HEK293 (cell line): ENCODE results near the gene TDO2.
A peak's percentile ranks its signal among the peaks of the same experiment; 100 is the strongest.
"Not testable (repeated sequence)": the region's sequence is repeated elsewhere in the genome, so short reads cannot be mapped to it uniquely, and the experiment has no call there.

Experiments used
- CTCF ChIA-PET: fragments of 350-600 bp; formaldehyde crosslinking; extraction: SDS; loops from one replicate; lab custom pipeline; 2021; ENCODE audit warnings: antibody characterized with exemption; lab: Yijun Ruan, JAX
- POLR2A ChIA-PET: fragments of 300-600 bp; formaldehyde crosslinking; extraction: SDS; loops from one replicate; lab custom pipeline; 2020; ENCODE audit warnings: antibody characterized with exemption, inconsistent platforms; lab: Yijun Ruan, JAX
- H3K27ac ChIP-seq: fragments of 200-500 bp; sonication (Bioruptor generic); 2 replicates; pipeline ENCODE4 v1.5.1; 2014; ENCODE audit warnings: low read depth, low read length, control low read depth, inconsistent platforms; ENCODE audit errors: extremely low read depth
- H3K36me3 ChIP-seq, 2 experiments: fragments of 200-500 bp in 1 of 2; sonication (Bioruptor generic) in 1 of 2; 1 replicate in 1 of 2; 2 replicates in 1 of 2; pipeline ENCODE4 v1.5.1; 2014 to 2017; ENCODE audit warnings: inconsistent platforms in 2 of 2, low read length in 2 of 2; ENCODE audit not compliant: control insufficient read depth in 2 of 2, insufficient read depth in 1 of 2
- H3K4me1 ChIP-seq: fragments of 200-500 bp; sonication (Bioruptor generic); 2 replicates; pipeline ENCODE4 v1.5.1; 2014; ENCODE audit warnings: mild to moderate bottlenecking, low read length, inconsistent platforms; ENCODE audit not compliant: control insufficient read depth, insufficient read depth
- H3K4me3 ChIP-seq: 2 replicates; pipeline ENCODE4 v1.5.1; 2011; ENCODE audit warnings: low read depth, mild to moderate bottlenecking, control low read depth, low read length, moderate library complexity
- H3K9me3 ChIP-seq: fragments of 200-500 bp; sonication (Bioruptor generic); 2 replicates; pipeline ENCODE4 v1.5.1; 2014; ENCODE audit warnings: low read depth, low read length, inconsistent platforms; ENCODE audit not compliant: control insufficient read depth, insufficient read depth
- BCL11B ChIP-seq: fragments of 450-650 bp; formaldehyde crosslinking; IDR thresholded peaks from 2 replicates; pipeline ENCODE4 v1.5.1; 2016; ENCODE audit warnings: low read depth, missing biosample characterization, missing genetic modification characterization
- GLI4 ChIP-seq: fragments of 450-650 bp; formaldehyde crosslinking; IDR thresholded peaks from 2 replicates; pipeline ENCODE4 v1.5.1; 2016; ENCODE audit warnings: missing biosample characterization, missing genetic modification characterization
- HOXC10 ChIP-seq: sonication (generic); formaldehyde crosslinking; IDR thresholded peaks from 2 replicates; pipeline ENCODE4 v1.8.1; 2023; ENCODE audit warnings: mild to moderate bottlenecking, missing genetic modification reagents
- REST ChIP-seq: fragments of 450-650 bp; formaldehyde crosslinking; IDR thresholded peaks from 2 replicates; pipeline ENCODE4 v1.5.1; 2016; ENCODE audit warnings: missing biosample characterization, missing genetic modification characterization
- SCRT1 ChIP-seq: fragments of 450-650 bp; formaldehyde crosslinking; IDR thresholded peaks from 2 replicates; pipeline ENCODE4 v1.5.1; 2016; ENCODE audit warnings: missing biosample characterization, missing genetic modification characterization, borderline replicate concordance
- SETDB1 ChIP-seq: IDR thresholded peaks from one replicate; pipeline ENCODE4 v1.6.1; 2017; ENCODE audit warnings: mild to moderate bottlenecking, low read length, moderate library complexity, mixed read lengths; ENCODE audit not compliant: insufficient read length
- TRIM28 ChIP-seq: IDR thresholded peaks from 2 replicates; pipeline ENCODE4 v1.6.1; 2011; ENCODE audit warnings: low read length, control low read depth, borderline replicate concordance
- YY2 ChIP-seq: fragments of 450-650 bp; formaldehyde crosslinking; IDR thresholded peaks from 2 replicates; pipeline ENCODE4 v1.5.1; 2016; ENCODE audit warnings: missing biosample characterization, missing genetic modification characterization
- ZNF24 ChIP-seq: fragments of 450-650 bp; formaldehyde crosslinking; IDR thresholded peaks from 2 replicates; pipeline ENCODE4 v1.5.1; 2016; ENCODE audit warnings: missing biosample characterization, missing genetic modification characterization
- ZNF280D ChIP-seq: fragments of 450-650 bp; formaldehyde crosslinking; IDR thresholded peaks from 2 replicates; pipeline ENCODE4 v1.5.1; 2016; ENCODE audit warnings: missing biosample characterization, missing genetic modification characterization
- ZNF292 ChIP-seq: fragments of 450-650 bp; formaldehyde crosslinking; IDR thresholded peaks from 2 replicates; pipeline ENCODE4 v1.5.1; 2016; ENCODE audit warnings: low read depth, missing biosample characterization, missing genetic modification characterization, borderline replicate concordance
- ZNF324 ChIP-seq: fragments of 450-650 bp; formaldehyde crosslinking; IDR thresholded peaks from 2 replicates; pipeline ENCODE4 v1.5.1; 2016; ENCODE audit warnings: missing biosample characterization, missing genetic modification characterization
- ZNF37A ChIP-seq: fragments of 450-650 bp; IDR thresholded peaks from 2 replicates; pipeline ENCODE4 v1.5.1; 2018; ENCODE audit warnings: missing biosample characterization, missing genetic modification characterization
- ZNF48 ChIP-seq: fragments of 450-650 bp; formaldehyde crosslinking; IDR thresholded peaks from 2 replicates; pipeline ENCODE4 v1.5.1; 2016; ENCODE audit warnings: missing biosample characterization, missing genetic modification characterization
- ZNF600 ChIP-seq: fragments of 450-650 bp; formaldehyde crosslinking; IDR thresholded peaks from 2 replicates; pipeline ENCODE4 v1.5.1; 2016; ENCODE audit warnings: missing biosample characterization, missing genetic modification characterization
- ZNF664 ChIP-seq: fragments of 450-650 bp; formaldehyde crosslinking; IDR thresholded peaks from 2 replicates; pipeline ENCODE4 v1.5.1; 2016; ENCODE audit warnings: missing biosample characterization, missing genetic modification characterization
- ZNF768 ChIP-seq: fragments of 450-650 bp; formaldehyde crosslinking; IDR thresholded peaks from 2 replicates; pipeline ENCODE4 v1.5.1; 2018; ENCODE audit warnings: missing biosample characterization, mild to moderate bottlenecking, missing genetic modification characterization
- ZNF777 ChIP-seq: fragments of 450-650 bp; formaldehyde crosslinking; IDR thresholded peaks from 2 replicates; pipeline ENCODE4 v1.5.1; 2017; ENCODE audit warnings: missing biosample characterization, missing genetic modification characterization, borderline replicate concordance
- ZSCAN16 ChIP-seq: fragments of 450-650 bp; formaldehyde crosslinking; IDR thresholded peaks from 2 replicates; pipeline ENCODE4 v1.5.1; 2016; ENCODE audit warnings: missing biosample characterization, missing genetic modification characterization
- ZSCAN23 ChIP-seq: fragments of 450-650 bp; formaldehyde crosslinking; IDR thresholded peaks from 2 replicates; pipeline ENCODE4 v1.5.1; 2016; ENCODE audit warnings: missing biosample characterization, missing genetic modification characterization

Gene TDO2

GRCh38 chr4:155889946-155890345 is 13.6 kb upstream of the TDO2 start:
- ChIA-PET POLR2A (no interaction called here), CTCF (no interaction called here)
- TF ChIP-seq ZNF280D (tag by site-specific recombination) (no peak), HOXC10 (CRISPR knock-in tag) (no peak), ZNF600 (tag by site-specific recombination) (no peak), GLI4 (no peak)

GRCh38 chr4:155891058-155891457 is 12.4 kb upstream of the TDO2 start:
- Histone ChIP-seq H3K27ac (peak overlapping the region; percentile 41; the same call in 1 of the 2 replicates), H3K36me3 (no peaks in the 10 kb centered on the region), H3K4me3 (no peak overlapping the region), H3K9me3 (no peaks in the 10 kb centered on the region), H3K4me1 (peaks cover 6% of the 10 kb centered on the region; the same call in 1 of the 2 replicates)
- TF ChIP-seq ZNF24 (tag by site-specific recombination): no peak
- TF ChIP-seq YY2 (tag by site-specific recombination): no peak
- no peak for TF ChIP-seq ZNF324 (tag by site-specific recombination)
- no peak for TF ChIP-seq SCRT1
- TF ChIP-seq REST (tag by site-specific recombination): no peak
- TF ChIP-seq ZNF768 (tag by site-specific recombination): no peak
- peak; percentile 68; the same call in 1 of the 2 replicates for TF ChIP-seq TRIM28
- no peak for TF ChIP-seq ZNF777
- no peak for TF ChIP-seq ZNF292 (tag by site-specific recombination)
- no peak for TF ChIP-seq ZNF664 (tag by site-specific recombination)
- TF ChIP-seq ZNF37A (tag by site-specific recombination): no peak
- TF ChIP-seq ZSCAN23: no peak
- TF ChIP-seq ZSCAN16: no peak
- no peak for TF ChIP-seq ZNF48 (tag by site-specific recombination)
- TF ChIP-seq SETDB1: peak; percentile 87
- no peak for TF ChIP-seq BCL11B (tag by site-specific recombination)
- CTCF ChIA-PET: no interaction called here
- POLR2A ChIA-PET: no interaction called here

More at GRCh38 chr4:155889946-155890345, 13.6 kb upstream of the TDO2 start:
- Histone ChIP-seq H3K4me1 (peaks cover 6% of the 10 kb centered on the region; the same call in 1 of the 2 replicates), H3K27ac (peak overlapping the region; percentile 41; the same call in 1 of the 2 replicates), H3K4me3 (no peak overlapping the region), H3K36me3 (no peaks in the 10 kb centered on the region), H3K9me3 (no peaks in the 10 kb centered on the region)

- CTCF ChIA-PET, H3K36me3 ChIP-seq, H3K27ac ChIP-seq, H3K4me1 ChIP-seq, POLR2A ChIA-PET, H3K4me3 ChIP-seq, H3K9me3 ChIP-seq: not testable (repeated sequence)
Observed at GRCh38 chr4:155898371-155898770, 5.1 kb upstream of the TDO2 start.
